ENCODE results near the gene EEF2.
"Not testable (repeated sequence)": the region's sequence is repeated elsewhere in the genome, so short reads cannot be mapped to it uniquely, and the experiment has no call there.

EEF2 gene

DNA sequence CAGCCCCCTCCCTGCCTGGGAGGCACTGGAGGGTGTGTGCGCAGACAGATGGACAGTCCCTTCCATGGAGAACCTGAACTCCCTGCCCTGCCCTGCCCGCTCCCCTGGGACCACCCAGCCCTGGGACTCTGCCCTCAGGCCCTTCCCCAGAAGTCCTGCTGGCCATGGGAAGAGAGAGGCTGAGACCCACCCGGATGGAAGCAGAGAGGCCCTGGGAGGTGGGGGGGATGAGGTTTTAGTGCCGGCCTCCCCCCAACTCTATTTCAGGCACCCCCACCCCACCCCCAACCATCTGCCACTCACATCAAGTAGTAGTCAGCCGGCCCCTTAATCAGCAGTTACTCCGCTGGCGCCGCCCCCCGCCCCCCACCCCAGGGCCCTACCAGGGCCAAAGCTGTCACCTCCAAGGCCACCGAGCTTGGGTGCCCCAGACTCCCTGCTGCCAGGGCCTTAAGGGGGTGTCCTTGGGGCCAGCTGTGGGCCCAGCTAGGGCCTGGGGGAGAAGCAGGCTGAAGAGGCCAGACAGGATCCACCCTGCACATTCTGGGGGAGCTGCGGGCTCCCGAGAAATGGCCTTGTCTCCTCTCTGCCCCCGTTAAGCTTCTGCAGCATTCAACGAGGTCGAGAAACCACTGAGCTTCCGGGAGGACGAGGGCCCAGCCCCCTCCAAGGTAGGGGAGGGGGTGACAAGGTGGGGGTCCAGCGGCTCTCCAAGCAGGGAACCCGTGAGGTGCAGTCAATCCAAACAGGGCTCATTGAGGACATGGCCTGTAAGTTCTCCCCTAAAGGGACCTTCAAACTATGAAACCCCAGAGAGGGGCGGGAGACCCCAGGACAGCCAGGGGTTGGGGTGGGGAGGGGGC, 35.0 kb downstream of the EEF2 start:
- H3K27ac ChIP-seq, result no peak overlapping the region

GRCh38 chr19:3949294-3949693, 36.0 kb downstream of the EEF2 start:
- no peak for TF ChIP-seq ZFX (IDR thresholded peaks at IDR 0.05)
- H3K27ac ChIP-seq, result no peak overlapping the region

More for the DNA sequence above, 35.0 kb downstream of the EEF2 start:
- TF ChIP-seq CTCF (conservative IDR thresholded peaks at IDR 0.05) (no peak), ZFX (IDR thresholded peaks at IDR 0.05) (no peak)

DNA sequence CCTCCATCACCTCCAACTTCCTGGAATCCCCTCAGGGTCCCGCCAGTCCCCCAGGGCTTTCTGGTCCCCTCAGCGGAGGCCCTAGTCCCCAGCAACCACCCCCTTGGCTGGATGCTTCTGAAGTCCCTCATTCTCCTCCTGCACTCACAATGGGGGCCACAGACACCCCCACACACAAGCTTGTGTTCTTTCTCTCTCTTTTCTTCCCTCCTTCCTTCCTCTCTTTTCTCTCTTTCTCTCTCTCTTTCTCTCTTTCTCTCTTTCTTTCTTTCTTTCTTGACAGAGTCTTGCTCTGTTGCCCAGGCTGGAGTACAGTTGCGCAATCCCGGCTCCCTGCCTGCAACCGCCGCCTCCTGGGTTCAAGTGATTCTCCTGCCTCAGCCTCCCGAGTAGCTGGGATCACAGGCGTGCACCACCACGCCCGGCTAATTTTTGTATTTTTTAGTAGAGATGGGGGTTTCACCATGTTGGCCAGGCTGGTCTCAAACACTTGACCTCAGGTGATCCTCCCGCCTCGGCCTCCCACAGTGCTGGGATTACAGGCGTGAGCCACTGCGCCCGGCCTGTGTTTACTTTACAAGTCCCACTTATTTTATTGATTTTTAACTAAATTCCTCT, 37.8 kb downstream of the EEF2 start:
- H3K27ac ChIP-seq, result not testable (repeated sequence)

- no peak overlapping the region for H3K27ac ChIP-seq
- TF ChIP-seq ZFX (IDR thresholded peaks at IDR 0.05), result no peak
- TF ChIP-seq CTCF (conservative IDR thresholded peaks at IDR 0.05), result no peak
These were observed 39.4 kb downstream of the EEF2 start for GRCh38 chr19:3945838-3946237.

DNA sequence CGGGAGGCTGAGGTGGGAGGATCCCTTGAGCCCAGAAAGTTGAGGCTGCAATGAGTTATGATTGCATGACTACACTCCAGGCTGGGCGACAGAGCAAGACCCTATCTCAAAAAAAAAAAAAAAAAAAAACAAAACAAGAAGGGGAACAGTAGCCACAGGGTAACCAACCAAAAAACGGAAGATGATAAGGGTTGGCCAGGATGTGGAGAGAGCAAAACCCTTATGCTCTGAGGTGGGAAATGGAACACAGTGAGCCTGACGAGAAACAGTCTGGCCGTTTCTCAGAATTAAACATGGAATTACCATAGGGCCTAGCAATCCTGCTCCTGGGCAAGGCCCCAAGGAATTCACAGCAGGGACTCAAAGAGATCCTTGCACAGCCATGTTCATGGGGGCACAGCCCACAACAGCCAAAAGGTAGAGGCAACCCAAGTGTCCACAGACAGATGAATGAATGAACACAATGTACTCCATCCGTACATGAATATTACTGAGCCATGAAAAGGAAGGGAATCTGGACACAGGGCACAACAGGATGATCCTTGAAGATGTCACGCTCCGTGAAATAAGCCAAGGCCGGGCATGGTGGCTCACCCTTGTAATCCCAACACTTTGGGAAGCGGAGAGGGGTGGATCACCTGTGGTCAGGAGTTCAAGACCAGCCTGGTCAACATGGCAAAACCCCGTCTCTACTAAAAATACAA, 41.1 kb downstream of the EEF2 start:
- TF ChIP-seq ZFX (IDR thresholded peaks at IDR 0.05), result no peak
- TF ChIP-seq CTCF (conservative IDR thresholded peaks at IDR 0.05), result no peak

GRCh38 chr19:3942790-3943409, 42.4 kb downstream of the EEF2 start:
- TF ChIP-seq CTCF (conservative IDR thresholded peaks at IDR 0.05) (no peak), ZFX (IDR thresholded peaks at IDR 0.05) (no peak)
- H3K27ac ChIP-seq, result no peak overlapping the region

More for the DNA sequence above, 41.1 kb downstream of the EEF2 start:
- H3K27ac ChIP-seq, result no peak overlapping the region

DNA sequence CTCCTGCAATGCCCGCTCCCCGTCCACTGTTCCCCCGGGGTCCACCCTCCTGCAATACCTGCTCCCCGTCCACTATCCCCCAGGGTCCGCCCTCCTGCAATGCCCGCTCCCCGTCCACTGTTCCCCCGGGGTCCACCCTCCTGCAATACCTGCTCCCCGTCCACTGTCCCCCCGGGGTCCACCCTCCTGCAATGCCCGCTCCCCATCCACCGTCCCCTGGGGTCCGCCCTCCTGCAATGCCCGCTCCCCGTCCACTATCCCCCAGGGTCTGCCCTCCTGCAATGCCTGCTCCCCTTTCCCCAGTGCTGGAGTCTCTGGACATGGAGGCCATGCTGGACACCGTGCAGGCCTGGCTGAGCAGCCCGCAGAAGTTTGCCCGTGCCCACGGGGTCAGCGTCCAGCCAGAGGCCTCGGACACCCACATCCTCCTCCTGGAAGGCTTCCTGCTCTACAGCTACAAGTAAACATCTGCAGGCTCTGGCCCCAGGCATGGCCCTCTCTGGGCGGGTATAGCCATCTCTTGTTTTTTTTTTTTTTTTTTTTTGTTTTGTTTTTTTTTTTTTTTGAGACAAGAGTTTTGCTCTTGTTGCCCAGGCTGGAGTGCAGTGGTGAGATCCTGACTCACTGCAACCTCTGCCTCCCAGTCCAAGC, 46.8 kb downstream of the EEF2 start:
- not testable (repeated sequence) for H3K27ac ChIP-seq

GRCh38 chr19:3936506-3937442, 48.5 kb downstream of the EEF2 start:
- TF ChIP-seq ZFX (IDR thresholded peaks at IDR 0.05) (no peak), CTCF (conservative IDR thresholded peaks at IDR 0.05) (no peak)
- H3K27ac ChIP-seq, result no peak overlapping the region
